DND-41 (cell line): Measurements from ENCODE around the gene CHMP5.

Source experiments
- ATAC-seq: fragments of 200-7000 bp; cut with Tn5 transposase; 3 replicates; pipeline ENCODE4 v1.9.1; 2021; ENCODE audit warnings: low read depth; ENCODE audit not compliant: insufficient read depth
- DNase-seq: peaks from one replicate; pipeline ENCODE4 v3.0.0-alpha.2; 2020
- H2AFZ ChIP-seq: 2 replicates; pipeline ENCODE4 v1.6.0; 2012; ENCODE audit warnings: low read depth, low read length
- H3K27ac ChIP-seq: 2 replicates; pipeline ENCODE4 v1.5.1; 2012; ENCODE audit warnings: low read length, inconsistent platforms
- H3K27me3 ChIP-seq: fragments of 200-600 bp; sonication (generic); 2 replicates; pipeline ENCODE4 v1.6.0; 2012; ENCODE audit warnings: low read length, mild to moderate bottlenecking, inconsistent platforms; ENCODE audit not compliant: insufficient read depth, poor library complexity
- H3K36me3 ChIP-seq: 2 replicates; pipeline ENCODE4 v1.5.1; 2012; ENCODE audit warnings: low read length, inconsistent platforms; ENCODE audit not compliant: insufficient read depth
- H3K4me1 ChIP-seq: 2 replicates; pipeline ENCODE4 v1.5.1; 2012; ENCODE audit warnings: mild to moderate bottlenecking, low read length; ENCODE audit not compliant: insufficient read depth
- H3K4me2 ChIP-seq: 2 replicates; pipeline ENCODE4 v1.6.0; 2012; ENCODE audit warnings: mild to moderate bottlenecking, moderate library complexity, low read length, inconsistent platforms; ENCODE audit not compliant: insufficient read depth
- H3K4me3 ChIP-seq, 2 experiments: fragments of 200-600 bp in 1 of 2; shearing (Covaris generic) in 1 of 2; 2 replicates each; pipeline ENCODE4 v1.5.1; 2012 to 2016; ENCODE audit warnings: inconsistent platforms in 2 of 2, low read length in 2 of 2, mild to moderate bottlenecking in 2 of 2, low read depth in 1 of 2, moderate library complexity in 1 of 2
- H3K79me2 ChIP-seq: 2 replicates; pipeline ENCODE4 v1.6.0; 2012; ENCODE audit warnings: low read length, inconsistent platforms; ENCODE audit not compliant: insufficient read depth
- H3K9ac ChIP-seq: 2 replicates; pipeline ENCODE4 v1.6.0; 2012; ENCODE audit warnings: low read depth, mild to moderate bottlenecking, inconsistent platforms, low read length, moderate library complexity
- H3K9me3 ChIP-seq: 2 replicates; pipeline ENCODE4 v1.5.1; 2012; ENCODE audit warnings: low read length, moderate library complexity, mild to moderate bottlenecking, inconsistent platforms; ENCODE audit not compliant: insufficient read depth, severe bottlenecking
- H4K20me1 ChIP-seq: 2 replicates; pipeline ENCODE4 v1.6.0; 2012; ENCODE audit warnings: low read length; ENCODE audit not compliant: insufficient read depth
- EZH2 ChIP-seq: IDR thresholded peaks from 3 replicates; pipeline ENCODE4 v1.6.1; 2012; ENCODE audit warnings: borderline replicate concordance, low read depth, mild to moderate bottlenecking, moderate library complexity, low read length, inconsistent platforms; ENCODE audit not compliant: severe bottlenecking
- TF ChIP-seq, protein P1 (sequence below): IDR thresholded peaks from 2 replicates; pipeline ENCODE4 v1.5.1; 2012; ENCODE audit warnings: borderline replicate concordance, low read length, moderate library complexity, mild to moderate bottlenecking; ENCODE audit not compliant: poor library complexity, severe bottlenecking; ENCODE audit errors: extremely low read depth

The CHMP5 gene

DNA sequence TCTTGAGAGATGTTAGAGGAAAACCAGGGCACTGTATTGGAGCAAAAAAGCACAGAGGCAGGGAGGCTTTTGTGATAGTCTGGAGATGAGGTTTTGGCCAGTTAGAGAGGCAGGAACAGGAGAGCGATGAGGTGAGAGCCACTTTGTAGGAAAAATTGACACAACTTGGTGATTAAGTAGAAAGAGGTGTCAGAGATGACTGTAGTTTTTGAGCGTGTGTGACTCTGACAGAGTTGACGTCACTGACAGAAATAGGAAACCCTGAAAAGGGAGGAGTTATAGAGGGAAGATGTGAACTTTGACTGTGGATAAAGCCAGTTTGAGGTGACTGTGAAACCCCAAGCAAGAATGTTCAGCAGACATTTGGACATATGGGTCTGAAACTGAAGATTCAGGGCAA, 41.2 kb downstream of the CHMP5 start:
- Histone ChIP-seq H2AFZ (no peak overlapping the region), H4K20me1 (no peaks in the 10 kb centered on the region), H3K4me2 (no peak overlapping the region), H3K36me3 (peaks cover 96% of the 10 kb centered on the region), H3K27ac (no peak overlapping the region), H3K4me3 (no peak overlapping the region), H3K9me3 (no peaks in the 10 kb centered on the region), H3K27me3 (no peaks in the 10 kb centered on the region), H3K9ac (no peak overlapping the region), H3K79me2 (no peaks in the 10 kb centered on the region), H3K4me1 (no peaks in the 10 kb centered on the region)
- TF ChIP-seq, protein P1, sequence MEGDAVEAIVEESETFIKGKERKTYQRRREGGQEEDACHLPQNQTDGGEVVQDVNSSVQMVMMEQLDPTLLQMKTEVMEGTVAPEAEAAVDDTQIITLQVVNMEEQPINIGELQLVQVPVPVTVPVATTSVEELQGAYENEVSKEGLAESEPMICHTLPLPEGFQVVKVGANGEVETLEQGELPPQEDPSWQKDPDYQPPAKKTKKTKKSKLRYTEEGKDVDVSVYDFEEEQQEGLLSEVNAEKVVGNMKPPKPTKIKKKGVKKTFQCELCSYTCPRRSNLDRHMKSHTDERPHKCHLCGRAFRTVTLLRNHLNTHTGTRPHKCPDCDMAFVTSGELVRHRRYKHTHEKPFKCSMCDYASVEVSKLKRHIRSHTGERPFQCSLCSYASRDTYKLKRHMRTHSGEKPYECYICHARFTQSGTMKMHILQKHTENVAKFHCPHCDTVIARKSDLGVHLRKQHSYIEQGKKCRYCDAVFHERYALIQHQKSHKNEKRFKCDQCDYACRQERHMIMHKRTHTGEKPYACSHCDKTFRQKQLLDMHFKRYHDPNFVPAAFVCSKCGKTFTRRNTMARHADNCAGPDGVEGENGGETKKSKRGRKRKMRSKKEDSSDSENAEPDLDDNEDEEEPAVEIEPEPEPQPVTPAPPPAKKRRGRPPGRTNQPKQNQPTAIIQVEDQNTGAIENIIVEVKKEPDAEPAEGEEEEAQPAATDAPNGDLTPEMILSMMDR: no peak
- TF ChIP-seq EZH2: no peak
- DNase-seq (no peak), ATAC-seq (no peak)

DNA sequence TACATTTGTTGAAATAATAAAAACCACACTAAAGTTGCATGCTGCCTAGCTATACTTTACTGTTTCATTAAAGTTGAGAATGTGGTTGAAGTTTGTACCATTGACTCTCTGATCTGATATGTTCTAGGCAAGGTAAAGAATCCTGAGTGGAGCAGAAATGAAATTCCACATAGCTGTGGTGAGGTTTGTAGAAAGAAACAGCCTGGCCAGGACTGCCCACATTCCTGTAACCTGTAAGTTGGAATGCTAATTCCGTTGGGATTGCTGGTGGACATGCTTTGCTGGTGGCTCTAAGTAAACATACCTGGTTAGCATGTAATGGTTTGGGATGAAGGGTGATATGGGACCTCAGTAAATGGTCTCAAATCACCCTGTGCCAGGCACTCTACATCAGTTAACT, 42.2 kb downstream of the CHMP5 start:
- Histone ChIP-seq H3K4me1 (no peaks in the 10 kb centered on the region), H4K20me1 (no peaks in the 10 kb centered on the region), H3K9me3 (no peaks in the 10 kb centered on the region), H3K4me2 (no peak overlapping the region), H3K27ac (no peak overlapping the region), H3K9ac (no peak overlapping the region), H3K4me3 (no peak overlapping the region), H3K36me3 (peaks cover 95% of the 10 kb centered on the region), H3K27me3 (no peaks in the 10 kb centered on the region), H2AFZ (no peak overlapping the region), H3K79me2 (no peaks in the 10 kb centered on the region)
- no peak for DNase-seq
- no peak for ATAC-seq
- TF ChIP-seq, protein P1: no peak

DNA sequence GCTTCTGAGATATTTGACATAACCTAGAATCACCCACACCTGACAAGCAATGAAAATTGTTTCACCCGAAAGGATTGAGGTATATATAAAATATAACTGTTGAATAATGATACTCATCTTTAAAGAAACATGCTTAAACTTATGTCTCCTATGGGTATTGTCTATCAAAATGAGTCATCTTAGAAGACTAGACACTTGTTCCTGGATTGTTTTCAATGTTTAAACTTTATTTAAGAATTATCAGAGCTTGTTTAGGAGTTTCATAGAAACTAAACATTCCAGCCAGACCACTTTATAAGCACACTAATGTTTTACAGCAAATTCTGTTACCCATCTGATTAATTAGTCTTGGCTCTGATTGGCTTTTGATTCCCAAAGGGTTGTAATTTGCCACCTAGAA, 45.1 kb downstream of the CHMP5 start:
- DNase-seq: no peak
- H3K27me3 ChIP-seq: no peaks in the 10 kb centered on the region
- H3K4me3 ChIP-seq: no peak overlapping the region
- H3K9ac ChIP-seq: no peak overlapping the region
- TF ChIP-seq, protein P1: no peak
- no peak for TF ChIP-seq EZH2
- ATAC-seq: no peak
- H3K36me3 ChIP-seq: peaks cover 90% of the 10 kb centered on the region
- no peaks in the 10 kb centered on the region for H3K9me3 ChIP-seq
- H3K4me2 ChIP-seq: no peak overlapping the region
- no peaks in the 10 kb centered on the region for H3K79me2 ChIP-seq
- no peaks in the 10 kb centered on the region for H4K20me1 ChIP-seq
- H3K4me1 ChIP-seq: no peaks in the 10 kb centered on the region
- H3K27ac ChIP-seq: no peak overlapping the region
- H2AFZ ChIP-seq: no peak overlapping the region

DNA sequence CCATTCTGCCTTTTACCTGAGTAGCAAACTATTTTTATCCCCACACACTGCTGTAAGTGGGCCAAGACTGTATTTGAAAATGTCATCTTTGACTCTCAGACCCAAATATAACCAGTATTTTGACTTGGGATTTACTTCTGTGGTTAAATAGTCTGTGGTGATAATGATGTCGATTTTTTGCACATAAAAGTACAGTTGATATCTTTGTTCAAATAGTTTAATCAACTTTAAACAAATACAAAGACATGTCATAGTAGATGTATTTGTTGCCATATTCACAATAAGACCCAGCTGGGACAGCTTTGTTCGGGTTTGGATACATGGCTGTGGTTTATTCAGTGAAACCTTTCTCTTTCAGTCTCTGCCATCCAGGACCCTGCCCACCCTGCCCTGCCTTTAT, 45.9 kb downstream of the CHMP5 start:
- Histone ChIP-seq H4K20me1 (no peaks in the 10 kb centered on the region), H3K4me1 (no peaks in the 10 kb centered on the region), H3K36me3 (peaks cover 89% of the 10 kb centered on the region), H3K4me3 (no peak overlapping the region), H2AFZ (no peak overlapping the region), H3K79me2 (no peaks in the 10 kb centered on the region), H3K27ac (no peak overlapping the region), H3K9ac (no peak overlapping the region), H3K9me3 (no peaks in the 10 kb centered on the region), H3K27me3 (no peaks in the 10 kb centered on the region), H3K4me2 (no peak overlapping the region)
- TF ChIP-seq EZH2: no peak
- TF ChIP-seq, protein P1: no peak
- ATAC-seq (no peak), DNase-seq (no peak)
